Measurements from ENCODE around the gene ABI3BP.

DNA sequence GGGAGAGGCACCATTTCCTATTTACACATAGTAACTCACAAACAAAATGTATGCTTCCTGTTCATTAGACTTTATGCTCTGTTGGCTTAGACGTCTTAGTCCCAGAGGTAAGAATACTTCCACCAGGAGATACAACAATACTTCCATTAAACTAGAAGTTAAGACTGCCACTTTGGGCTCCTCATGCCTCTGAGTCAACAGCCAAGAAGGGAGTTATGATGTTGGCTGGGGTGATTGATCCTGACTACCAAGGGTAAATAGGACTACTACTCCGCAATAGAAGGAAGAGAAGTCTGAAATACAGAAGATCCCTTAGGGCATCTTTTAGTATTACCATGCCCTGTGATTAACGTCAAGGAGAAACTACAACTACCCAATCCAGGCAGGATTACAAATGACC is 43.5 kb upstream of the ABI3BP start:
- TF ChIP-seq, protein P1, sequence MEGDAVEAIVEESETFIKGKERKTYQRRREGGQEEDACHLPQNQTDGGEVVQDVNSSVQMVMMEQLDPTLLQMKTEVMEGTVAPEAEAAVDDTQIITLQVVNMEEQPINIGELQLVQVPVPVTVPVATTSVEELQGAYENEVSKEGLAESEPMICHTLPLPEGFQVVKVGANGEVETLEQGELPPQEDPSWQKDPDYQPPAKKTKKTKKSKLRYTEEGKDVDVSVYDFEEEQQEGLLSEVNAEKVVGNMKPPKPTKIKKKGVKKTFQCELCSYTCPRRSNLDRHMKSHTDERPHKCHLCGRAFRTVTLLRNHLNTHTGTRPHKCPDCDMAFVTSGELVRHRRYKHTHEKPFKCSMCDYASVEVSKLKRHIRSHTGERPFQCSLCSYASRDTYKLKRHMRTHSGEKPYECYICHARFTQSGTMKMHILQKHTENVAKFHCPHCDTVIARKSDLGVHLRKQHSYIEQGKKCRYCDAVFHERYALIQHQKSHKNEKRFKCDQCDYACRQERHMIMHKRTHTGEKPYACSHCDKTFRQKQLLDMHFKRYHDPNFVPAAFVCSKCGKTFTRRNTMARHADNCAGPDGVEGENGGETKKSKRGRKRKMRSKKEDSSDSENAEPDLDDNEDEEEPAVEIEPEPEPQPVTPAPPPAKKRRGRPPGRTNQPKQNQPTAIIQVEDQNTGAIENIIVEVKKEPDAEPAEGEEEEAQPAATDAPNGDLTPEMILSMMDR (IDR thresholded peaks at IDR 0.05): no peak
- no peak for TF ChIP-seq POLR2A (IDR thresholded peaks at IDR 0.05)
